Measurements from ENCODE around the gene ALDH7A1.

The ALDH7A1 gene

DNA sequence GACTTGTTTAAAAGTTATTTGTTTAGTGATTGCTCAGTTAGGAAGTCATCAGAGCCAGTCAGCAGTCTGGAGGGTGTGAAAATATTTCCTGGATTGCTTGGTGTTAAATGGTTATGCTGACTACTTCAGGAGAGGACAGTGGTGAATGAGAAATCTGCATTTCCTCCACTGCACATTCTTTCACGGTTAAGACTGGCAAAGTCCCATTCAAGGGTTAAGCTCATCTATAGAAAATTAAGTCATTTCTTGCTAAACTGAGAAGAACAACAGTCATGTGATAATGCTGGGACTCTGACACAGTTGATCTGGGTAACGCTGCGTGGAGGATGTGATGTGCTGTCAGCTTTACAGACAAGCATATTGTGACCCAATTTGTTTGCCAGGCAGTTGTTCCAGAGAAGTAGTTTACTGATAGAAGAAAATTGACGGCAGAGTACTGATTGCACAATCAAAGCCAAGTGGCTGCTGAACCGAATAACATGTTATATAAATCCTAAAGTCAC, 91.4 kb downstream of the ALDH7A1 start:
- no peak for DNase-seq

DNA sequence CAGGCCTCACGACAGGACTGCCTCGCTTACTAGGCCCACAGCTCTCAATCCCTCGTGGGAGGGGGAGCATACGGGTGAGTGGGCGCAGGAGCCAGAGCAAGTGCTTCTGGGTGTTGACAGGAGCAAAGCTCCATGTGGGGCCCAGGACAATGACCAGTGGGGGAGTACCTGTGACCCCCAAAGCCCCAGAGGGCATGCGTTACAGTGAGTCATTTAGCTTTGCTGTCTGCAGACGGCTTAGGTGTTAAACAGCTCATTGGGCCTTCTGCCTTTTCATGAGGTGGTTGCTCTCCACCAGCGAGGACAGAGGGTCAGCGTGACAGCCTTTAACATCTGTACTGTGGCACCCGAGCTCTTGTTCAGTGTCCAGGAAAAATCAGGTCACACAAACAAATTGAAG, 93.6 kb downstream of the ALDH7A1 start:
- no peak for DNase-seq

DNA sequence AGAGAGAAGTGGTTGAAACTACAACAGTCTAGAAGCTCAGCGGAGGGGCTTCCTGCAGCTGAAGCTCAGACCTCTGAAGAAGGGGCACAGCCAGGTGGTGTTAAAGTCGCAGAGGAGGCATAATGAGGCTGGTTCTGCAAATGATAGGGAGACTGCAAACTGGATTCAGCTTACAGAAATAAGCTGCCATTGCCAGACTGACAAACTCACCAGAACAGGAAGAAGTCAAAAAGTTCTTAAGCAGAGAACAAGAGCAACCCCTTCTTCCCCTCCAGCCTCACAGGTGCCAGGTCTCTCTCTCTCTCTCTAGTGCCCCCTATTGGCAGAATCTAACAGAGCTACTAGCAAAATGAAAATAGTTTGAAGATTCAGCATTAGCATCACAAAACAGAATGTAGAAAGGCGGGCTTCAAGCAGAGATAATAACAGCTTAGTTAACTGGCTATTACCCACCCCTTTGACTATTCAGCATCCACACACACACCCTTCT, 95.1 kb downstream of the ALDH7A1 start:
- DNase-seq, result no peak

DNA sequence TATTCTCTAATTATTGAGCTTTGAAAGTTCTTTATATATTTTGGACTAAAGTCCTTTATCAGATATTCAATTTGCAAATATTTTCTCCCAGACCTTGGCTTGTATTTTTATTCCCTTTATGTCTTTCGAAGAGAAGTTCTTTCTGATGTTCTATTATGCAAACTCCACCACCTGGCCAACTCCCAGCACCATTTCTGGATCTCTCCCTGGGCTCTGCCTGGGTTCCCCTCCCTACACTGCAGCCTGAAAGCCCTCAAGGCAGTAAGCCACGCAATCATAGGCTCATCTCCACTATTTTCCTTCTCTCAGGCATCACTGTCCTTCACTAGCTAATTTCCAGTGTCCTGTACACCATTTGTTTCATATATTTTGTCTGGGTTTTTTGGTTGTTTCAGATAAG, 95.7 kb downstream of the ALDH7A1 start:
- no peak for DNase-seq

DNA sequence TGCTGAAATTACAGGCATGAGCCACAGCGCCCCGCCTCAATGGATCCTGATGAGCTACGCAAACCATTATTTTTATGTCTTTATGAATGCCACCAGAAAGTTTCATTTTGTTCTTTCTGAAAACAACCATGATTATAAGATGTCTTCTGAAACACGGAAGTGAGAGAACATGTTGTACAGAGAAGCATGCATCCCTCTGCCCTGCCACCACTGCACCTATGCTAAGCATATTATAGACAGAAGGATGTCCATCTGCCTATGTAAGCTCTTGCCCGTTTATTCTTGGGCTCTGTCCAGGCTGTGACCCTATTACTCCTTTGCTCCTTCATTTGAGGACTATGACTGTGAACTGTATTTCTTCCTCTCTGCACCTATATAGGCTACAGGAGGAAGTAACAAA, 97.5 kb downstream of the ALDH7A1 start:
- DNase-seq, result no peak

DNA sequence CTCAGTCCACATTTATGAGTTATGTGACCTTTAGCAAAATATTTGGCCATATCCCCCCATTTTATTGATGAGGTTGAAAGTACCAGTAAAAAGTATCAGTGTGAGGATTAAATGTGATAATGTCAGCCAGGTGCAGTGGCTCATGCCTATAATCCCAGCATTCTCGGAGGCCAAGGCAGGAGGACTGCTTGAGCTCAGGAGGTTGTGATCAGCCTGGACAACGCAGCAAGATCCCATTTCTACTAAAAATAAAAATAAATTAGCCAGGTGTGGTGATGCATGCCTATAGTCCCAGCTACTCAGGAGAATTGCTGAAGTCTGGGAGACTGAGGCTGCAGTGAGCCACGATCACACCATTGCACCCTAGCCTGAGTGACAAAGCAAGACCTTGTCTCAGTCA, 100.6 kb downstream of the ALDH7A1 start:
- DNase-seq, result no peak

DNA sequence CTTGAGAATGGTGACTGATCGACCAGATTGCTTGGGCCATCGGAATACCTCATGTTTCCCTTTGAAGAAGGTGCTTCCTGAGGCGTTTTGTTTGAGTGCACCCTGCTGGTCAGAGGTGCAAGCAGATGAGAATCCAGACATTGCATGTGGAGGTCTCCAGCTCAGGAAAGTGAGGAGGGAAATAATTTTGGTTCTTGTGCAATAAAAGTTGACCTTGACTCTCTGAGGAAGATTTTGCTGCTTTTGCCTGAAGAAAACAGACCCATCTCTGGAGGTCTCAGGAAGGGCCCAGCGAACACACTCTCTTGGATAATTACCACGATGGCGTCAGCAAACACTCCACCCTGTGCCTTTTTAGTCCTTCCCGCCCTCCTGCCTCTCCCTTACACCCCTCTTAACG, 102.1 kb downstream of the ALDH7A1 start:
- no peak for DNase-seq

DNA sequence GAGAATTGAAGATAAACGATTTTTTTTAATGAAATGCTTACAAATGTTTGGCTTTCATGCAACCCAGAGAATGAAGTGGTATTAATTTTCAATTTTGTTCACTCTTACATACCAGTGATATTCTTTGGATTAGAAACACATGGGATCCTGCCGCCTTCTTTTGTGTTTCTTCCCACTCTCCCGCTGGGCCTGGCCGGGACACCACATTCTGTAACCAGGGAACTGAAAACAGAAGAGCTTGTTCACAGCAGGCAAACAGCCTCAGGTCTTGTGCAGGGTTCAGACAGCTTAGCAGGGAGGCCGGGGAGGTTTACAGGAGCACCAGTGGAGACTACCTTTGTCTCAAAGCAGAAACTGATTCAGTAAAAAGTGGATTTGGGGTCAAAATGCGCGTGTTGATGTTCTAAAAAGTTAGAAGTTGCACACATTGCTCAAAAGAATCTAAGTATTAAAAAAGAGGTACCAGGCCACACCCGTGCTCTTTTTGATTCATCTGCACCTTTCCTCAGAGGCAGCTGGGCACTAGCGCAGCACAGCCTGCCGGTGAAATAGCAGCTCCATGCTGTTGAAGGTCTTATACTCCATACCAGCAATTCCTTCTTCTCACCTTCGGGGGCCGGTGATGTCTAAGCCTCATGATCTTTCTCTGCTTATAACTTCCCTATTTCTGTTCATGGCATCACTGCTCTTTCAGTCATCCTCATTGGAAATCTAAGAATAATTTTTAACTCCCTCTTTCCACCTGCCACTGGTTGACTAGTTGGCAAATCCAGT, 104.7 kb downstream of the ALDH7A1 start:
- DNase-seq, result no peak

DNA sequence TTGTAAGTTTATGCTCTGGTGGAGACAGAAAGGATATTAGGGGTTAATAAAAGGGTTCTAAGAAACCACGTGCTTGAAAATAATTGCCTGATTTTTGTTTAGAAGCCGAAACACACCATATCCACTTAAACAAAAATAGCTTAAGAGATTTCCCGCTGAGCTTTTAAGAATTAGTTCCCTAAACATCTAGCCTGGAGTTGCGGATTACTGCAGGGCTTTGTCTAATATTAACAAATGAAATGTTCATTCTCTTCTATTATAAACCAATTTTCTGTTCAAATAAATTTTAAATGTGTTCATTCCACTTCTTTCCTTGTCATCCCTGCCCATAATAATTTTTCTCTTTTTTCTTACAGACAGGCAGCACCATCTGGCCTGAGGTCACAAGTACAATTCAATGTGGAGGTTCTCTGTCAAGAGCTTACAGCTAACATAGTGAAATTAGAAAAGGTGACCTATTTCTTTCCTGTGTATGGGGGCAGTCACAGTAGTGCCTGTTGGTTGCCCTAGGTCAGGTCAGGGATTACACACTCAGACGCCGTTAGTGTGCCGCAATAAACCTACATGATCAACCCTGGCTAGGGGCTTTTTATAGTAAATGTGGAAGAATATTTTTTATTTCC, 106.5 kb downstream of the ALDH7A1 start:
- no peak for DNase-seq

DNA sequence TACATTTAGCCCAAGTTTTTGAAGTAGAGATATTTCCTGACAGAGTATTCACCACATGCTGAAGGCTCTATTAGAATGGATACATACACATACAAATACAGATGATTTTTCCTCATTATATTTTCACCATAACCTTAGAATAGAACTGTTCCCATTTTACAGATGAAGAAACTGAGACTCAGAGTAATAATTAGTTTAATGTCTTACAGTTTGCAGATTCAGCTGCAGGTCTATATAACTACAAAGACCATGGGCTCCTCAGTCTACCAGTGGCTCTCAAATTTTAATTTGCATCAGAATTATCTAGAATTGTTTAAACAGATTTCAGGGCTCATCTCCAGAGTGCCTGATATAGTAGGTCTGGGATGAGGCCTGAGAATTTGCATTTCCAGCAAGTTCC, 107.4 kb downstream of the ALDH7A1 start:
- no peak for DNase-seq

DNA sequence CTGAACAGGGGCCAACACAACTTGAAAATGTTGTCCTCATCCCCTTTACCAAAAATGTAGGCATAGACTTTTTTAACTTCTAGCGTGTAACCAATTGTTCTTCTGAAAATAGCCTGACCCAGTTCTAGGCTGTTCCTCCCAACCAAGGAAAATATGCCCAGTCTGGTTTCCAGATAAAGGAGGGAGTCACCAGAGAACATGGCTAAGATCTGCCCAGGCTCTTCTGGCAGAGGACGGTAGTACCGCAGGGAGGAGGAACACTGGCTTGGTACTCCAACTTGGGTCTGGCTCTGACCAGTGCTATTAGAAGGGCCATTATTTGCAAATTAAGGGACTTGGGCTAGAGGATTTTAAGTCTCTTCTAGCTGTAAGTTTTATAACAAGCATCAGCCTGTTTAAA, 108.7 kb downstream of the ALDH7A1 start:
- DNase-seq, result no peak

DNA sequence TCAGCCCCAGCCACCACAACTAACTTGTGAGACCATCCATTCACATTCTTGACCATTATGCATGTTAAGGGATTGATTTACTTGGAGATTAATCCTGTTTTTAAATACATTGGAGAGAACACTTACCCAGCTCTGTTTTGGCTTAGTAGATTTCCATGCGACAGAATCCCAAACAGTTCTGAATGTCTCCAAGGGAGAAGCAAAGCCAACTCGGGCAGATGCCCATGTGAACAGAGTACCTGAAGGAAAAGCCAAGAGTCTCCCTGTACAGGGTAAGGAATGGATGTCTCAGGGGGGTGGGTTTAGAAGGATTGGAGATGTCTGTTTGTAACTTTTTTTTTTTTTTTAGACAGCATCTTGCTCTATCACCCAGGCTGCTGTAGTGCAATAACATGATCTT, 110.8 kb downstream of the ALDH7A1 start:
- no peak for DNase-seq

DNA sequence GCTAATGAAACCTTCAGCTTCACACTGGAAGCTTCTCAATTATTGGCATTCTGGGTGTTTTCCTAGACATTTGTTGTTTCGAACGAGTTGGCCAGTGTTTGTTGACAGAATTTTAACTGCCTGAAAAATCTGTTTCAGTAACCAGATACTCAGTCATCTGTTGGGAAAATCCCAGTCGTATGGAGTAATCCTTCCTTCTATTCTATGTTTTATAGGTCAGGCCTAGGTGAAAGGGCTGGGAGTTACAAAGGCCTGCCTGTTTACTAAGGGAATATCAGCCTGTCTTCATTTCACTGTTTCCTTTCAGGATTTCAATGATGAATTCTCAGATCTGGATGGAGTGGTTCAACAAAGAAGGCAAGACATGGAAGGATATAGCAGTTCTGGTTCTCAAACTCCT, 111.9 kb downstream of the ALDH7A1 start:
- no peak for DNase-seq

DNA sequence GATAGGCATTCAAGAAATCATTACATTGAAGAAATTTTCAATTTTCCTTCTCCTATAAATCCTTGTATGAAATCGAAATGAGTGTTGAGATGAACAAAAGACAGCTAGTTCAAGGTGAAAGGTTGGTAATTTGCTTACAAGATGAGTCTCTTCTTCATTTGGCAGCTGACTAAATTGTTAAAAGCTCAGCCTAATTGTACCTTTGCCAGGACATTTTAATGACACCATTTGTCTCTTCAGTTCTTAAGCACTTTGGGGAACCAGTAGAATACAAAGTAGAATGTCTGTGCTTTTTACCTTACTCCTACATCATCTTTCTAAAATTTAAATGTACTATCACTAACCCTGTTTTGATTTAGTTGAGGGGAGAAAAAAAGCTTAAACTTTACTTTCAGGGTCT, 112.4 kb downstream of the ALDH7A1 start:
- no peak for DNase-seq

DNA sequence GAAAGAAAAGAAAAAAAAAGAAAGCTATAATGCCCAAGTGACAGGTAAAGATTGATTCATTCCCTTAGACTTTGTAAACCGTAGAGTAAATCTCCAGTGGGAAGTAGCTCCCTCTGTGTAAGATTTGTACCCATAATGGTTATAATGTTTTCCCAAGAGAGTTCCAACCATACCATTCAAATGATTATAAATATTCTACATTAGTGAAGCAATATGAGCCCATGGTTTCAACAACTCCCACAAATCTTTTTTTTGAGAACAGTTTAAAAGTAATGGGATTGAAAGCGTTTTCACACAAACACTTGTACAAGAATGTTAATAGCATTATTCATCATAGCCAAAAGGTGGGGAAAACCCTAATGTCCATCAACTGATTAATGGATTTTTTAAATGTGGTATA, 113.8 kb downstream of the ALDH7A1 start:
- DNase-seq, result no peak
